CD4-positive, alpha-beta T cell treated with Interleukin-15 for 4 hours (primary cell): ENCODE results near the gene EXOC3L4.
A peak's percentile ranks its signal among the peaks of the same experiment; 100 is the strongest.
"Not testable (repeated sequence)": the region's sequence is repeated elsewhere in the genome, so short reads cannot be mapped to it uniquely, and the experiment has no call there.

Experiments
- DNase-seq: peaks from one replicate; pipeline ENCODE4 v3.0.0-alpha.2; 2020; ENCODE audit warnings: low spot score

EXOC3L4 gene

GRCh38 chr14:103094406-103095209, at the start of gene EXOC3L4:
EXOC3L4 (plus strand) TSS chr14:103094725; CDS start chr14:103100220, 5,495 bp downstream.
- DNase-seq, result no peak

DNA sequence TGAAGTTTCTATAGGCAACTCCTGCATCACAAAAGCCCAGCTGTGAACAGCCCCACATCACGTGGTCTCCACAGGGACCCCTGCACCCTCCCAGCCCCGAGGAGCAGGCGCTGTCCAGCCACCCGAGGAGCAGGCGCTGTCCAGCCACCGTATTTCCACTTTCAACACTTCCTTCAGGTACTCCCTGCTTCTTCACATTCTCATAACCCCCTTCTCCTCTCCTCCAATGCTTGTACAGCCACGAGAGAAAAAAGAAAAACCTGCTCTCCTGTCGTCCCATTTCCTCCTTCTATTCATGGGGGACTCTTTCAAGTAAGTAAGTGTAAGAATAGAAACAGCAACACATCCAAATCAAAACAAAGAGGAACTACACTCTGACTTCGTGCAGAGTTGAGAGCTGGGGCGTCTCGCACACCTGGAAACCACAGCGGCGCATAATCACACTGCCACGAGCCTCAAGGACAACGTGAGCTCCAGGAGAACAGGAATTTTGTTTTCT, 49.1 kb upstream of the EXOC3L4 start:
- no peak for DNase-seq

DNA sequence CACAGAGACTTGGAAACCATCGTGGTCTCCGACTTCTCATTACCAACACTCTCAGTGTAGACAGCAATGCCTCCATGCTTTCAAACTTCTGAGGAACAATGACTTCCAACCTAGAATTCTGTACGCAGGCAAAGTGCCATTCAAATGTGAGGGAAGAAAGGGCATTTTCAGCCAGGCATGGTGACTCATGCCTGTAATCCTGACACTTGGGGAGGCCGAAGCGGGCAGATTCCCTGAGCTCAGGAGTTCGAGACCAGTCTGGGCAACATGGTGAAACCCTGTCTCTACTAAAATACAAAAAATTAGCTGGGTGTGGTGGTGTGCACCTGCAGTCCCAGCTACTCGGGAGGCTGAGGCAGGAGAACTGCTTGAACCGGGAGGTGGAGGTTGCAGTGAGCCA, 47.1 kb upstream of the EXOC3L4 start:
- not testable (repeated sequence) for DNase-seq

DNA sequence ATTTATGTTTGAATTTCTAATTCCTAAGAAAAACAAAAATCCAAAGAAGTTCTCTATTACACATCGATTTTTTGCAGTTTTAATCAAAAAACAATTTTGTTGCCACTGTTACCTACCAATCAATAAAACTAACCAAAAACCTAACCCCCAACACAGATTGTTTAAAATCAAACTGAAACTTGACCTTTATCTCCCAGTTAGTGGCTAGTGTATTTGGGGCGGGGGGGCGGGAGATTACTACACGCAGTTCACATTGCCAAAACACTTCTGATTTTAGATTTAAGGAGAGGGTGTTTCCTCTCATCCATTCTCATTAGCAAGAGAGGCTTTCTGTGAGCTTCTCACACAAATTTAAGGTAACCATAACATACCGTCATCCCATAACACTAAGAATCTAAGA, 43.6 kb upstream of the EXOC3L4 start:
- no peak for DNase-seq

DNA sequence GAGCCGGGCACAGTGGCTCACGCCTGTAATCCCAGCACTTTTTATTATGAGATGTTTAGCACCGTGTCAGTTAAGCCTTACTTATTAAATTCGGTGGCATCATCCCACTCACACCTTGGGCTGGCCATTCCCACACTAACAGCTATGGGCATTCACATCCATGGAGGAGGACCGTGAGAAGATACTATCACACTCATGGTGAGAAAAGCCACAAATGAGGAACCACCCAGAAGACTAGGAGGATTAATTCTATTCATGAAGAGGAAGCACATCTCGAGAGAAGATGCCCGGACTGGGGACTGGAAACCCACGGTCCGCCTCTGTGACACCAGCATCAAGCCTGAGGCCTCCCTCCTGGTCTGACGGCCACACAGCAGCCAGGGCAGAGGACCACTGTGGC, 42.1 kb upstream of the EXOC3L4 start:
- DNase-seq, result no peak

GRCh38 chr14:103055695-103056094, 38.8 kb upstream of the EXOC3L4 start:
- no peak for DNase-seq

DNA sequence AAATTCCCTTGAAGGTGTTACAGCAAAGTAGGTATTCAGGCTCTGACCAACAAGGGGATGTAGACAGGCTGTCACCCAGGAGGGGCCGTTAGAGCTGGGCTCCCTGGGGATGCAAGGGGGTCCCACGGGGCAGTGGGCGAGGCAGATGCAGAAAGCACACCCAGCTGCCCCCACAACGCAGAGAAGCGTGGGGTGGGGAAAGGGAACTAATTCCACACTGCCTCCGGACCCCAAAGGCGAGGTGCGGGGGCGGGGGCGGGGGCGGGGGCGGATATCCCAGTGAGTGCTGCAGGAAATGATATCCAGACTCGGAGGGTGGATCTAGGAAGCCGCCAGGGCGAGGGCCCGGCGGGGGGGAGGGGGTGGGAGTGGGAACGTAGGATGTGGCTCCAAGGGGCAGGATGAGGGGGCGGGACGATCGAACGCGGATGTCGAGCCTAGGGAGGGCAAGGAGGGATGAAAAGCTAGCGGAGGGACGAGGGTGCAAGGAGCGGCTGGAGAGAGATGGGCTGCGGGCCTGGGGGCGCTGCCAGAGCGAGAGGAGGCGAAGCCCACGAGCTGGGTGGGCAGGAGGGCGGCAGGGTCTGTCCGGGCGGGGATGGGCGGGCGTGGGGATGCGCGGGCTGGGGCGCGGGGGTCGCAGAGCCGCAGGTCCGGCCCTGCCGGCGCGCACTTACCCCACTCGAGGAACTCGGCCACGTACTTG, 38.0 kb upstream of the EXOC3L4 start:
- no peak for DNase-seq

DNA sequence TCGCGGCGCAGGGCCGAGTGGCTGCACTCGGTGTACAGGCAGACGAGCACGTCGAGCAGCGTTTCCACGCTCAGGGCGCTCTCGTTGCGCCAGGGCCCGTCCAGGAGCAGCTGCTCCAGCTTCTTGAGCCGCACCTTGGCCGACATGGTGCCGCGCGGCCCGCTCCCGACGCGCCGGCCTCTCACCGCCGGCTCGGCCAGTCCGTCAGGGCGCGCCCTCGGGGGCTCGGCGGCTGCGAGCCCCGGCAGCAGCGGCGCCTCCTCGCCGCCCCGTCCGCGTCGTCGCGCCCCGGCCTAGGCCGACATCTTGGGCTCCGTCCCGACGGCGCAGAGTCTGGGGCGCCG, 37.5 kb upstream of the EXOC3L4 start:
- DNase-seq, result no peak

GRCh38 chr14:103057372-103058163, 37.0 kb upstream of the EXOC3L4 start, which contains the start of gene CDC42BPB:
CDC42BPB (minus strand) TSS chr14:103057549; CDS start chr14:103057173, 376 bp downstream.
- peak; percentile 62 for DNase-seq

GRCh38 chr14:103058164-103059055, 36.1 kb upstream of the EXOC3L4 start:
- DNase-seq, result no peak

- DNase-seq, result no peak
These were observed 35.0 kb upstream of the EXOC3L4 start for GRCh38 chr14:103059556-103059955.

DNA sequence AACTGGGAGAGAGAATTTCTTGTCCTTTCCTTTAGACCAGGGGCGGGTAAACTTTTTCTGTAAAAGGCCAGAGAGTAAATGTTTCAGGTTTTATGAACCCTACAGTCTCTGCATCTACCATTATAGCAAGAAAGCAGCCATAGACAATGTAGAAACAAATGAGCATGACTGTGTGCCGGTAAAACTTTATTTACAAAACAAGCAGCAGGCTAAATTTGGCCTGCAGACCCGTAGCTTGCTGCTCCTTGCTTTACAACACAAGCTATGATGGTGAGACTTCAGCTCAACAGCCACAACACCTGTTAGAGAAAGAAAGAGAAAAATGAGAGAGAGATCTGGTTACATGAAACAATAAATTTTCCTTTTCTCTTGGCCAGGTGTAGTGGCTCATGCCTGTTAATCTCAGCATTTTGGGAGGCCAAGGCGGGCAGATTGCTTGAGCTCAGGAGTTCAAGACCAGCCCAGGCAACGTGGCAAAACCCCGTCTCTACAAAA, 33.0 kb upstream of the EXOC3L4 start:
- DNase-seq, result no peak

DNA sequence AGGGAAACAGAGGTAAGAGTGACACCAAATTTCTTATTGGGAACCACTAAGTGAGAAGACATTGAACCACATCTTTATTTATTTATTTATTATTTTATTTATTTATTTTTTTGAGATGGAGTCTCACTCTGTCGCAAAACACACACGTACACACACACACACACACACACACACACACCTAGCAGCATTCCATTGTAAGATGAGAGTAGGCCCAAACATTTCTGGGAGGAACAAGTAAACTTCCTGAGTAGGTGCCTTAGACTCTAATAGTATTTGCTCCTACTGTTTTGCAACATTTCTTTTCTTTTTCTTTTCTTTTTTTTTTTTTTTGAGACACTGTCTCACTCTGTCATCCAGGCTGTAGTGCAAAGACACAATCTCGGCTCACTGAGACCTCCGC, 30.1 kb upstream of the EXOC3L4 start:
- no peak for DNase-seq

DNA sequence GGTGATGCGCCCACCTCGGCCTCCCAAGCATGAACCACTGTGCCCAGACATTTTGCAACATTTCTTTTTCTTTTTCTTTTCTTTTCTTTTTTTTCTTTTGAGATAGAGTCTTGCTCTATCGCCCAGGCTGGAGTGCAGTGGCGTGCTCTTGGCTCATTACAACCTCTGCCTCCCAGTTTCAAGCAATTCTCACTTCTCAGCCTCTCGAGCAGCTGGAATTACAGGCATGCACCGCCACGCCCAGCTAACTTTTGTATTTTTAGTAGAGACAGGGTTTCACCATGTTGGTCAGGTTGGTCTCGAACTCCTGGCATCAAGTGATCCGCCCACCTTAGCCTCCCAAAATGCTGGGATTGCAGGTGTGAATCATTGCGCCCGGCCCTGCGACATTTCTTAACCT, 29.5 kb upstream of the EXOC3L4 start:
- no peak for DNase-seq

GRCh38 chr14:103065861-103066260, 28.7 kb upstream of the EXOC3L4 start:
- no peak for DNase-seq

DNA sequence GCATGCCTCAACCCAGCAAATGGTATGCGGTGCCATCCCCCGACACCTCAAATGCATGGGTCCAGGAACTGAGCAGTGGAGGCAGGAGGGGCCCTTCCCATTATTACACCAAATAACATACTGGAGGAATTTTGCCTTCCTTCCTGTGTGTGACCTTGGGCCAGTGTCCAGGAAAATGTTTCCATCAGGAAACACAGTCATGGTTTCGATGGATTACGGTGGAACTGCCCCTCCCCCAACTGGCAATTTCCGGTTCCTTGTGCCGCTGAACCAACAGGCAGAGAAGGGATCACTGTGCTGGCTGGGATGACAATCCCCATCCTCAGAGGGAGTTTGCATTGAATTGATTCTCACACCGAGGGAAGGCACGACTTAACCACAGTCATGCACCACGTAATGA, 28.1 kb upstream of the EXOC3L4 start:
- DNase-seq, result no peak

GRCh38 chr14:103067231-103067954, 27.1 kb upstream of the EXOC3L4 start:
- DNase-seq, result no peak

- DNase-seq, result no peak
These were observed 26.0 kb upstream of the EXOC3L4 start for GRCh38 chr14:103068351-103069073.

DNA sequence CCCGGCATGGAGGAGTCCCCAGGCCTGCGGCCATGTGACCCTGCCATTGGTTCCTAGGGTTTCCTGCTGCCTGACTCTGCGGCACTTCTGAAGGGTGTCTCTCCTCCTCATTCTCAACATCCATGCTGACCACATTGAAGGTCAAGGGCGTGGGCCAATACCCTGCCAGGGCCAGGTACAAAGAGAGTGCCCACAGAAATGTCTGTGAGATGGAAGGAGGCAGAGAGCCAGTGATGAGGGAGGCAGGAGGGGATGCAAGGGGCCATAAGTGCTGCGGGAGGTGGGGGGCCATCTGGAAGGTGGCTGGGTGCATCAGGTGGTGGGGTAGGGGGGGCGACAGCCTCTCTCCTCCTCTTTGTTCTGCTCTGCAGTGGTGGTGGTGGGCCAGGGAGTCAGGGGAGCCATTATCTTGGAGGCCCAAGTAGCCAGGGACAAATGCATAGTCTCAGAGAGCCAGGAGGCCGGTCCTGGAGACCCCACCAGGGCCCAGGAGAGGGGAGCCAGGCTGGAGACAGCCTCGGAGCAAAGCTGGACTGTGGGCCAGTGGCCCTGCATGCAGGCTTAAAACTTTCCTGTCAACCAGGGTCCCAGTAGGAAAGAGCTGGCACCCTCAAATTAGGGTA, 24.2 kb upstream of the EXOC3L4 start:
- DNase-seq, result no peak
